ENCODE measurements around the gene ORC3.

GRCh38 chr6:87623248-87623647, 33.3 kb downstream of the ORC3 start:
- no peak for TF ChIP-seq POLR2A (IDR thresholded peaks at IDR 0.05)
- TF ChIP-seq CTCF (IDR thresholded peaks at IDR 0.05) = no peak

Measured in Peyer's patch (tissue), 4 donors.